Caco-2 (cell line): ENCODE results near the gene ACTA1. TPM values are rescaled to one million over a fixed set of nuclear protein-coding genes. Genes with fewer than 3 reads are reported as not detected.

Source experiments
- BruUV-seq: library from RNA; stranded (reverse); fragments of 400-500 nt; replicated peaks from 2 replicates; lab custom pipeline; 2021; lab: Mats Ljungman, UMichigan
- CTCF ChIA-PET: fragments of 300-600 bp; sonication (Branson Sonifier 250); formaldehyde crosslinking; loops from one replicate; lab custom pipeline; 2022; ENCODE audit warnings: antibody characterized with exemption; lab: Charles Lee
- POLR2A ChIA-PET: fragments of 300-600 bp; sonication (Branson Sonifier 250); formaldehyde crosslinking; loops from one replicate; lab custom pipeline; 2022; ENCODE audit warnings: antibody characterized with exemption; lab: Charles Lee
- DNase-seq, 2 experiments: peaks; one replicate each; pipeline versions ENCODE4 v3.0.0 to v3.0.0-alpha.2; 2020 to 2022
- H3K27me3 ChIP-seq: replicated peaks from 2 replicates; pipeline ENCODE4 v1.6.0; 2011; ENCODE audit warnings: low read length; ENCODE audit not compliant: control insufficient read depth, insufficient read depth
- H3K36me3 ChIP-seq: 2 replicates; pipeline ENCODE4 v1.5.1; 2011; ENCODE audit warnings: low read length; ENCODE audit not compliant: control insufficient read depth, insufficient read depth
- H3K4me1 ChIP-seq: fragments of 250-450 bp; sonication (Bioruptor Pico); 2 replicates; pipeline ENCODE4 v1.5.1; 2020; ENCODE audit warnings: mild to moderate bottlenecking
- H3K4me3 ChIP-seq: 2 replicates; pipeline ENCODE4 v1.5.1; 2011; ENCODE audit warnings: low read depth, mild to moderate bottlenecking, control low read depth, low read length
- H3K9me3 ChIP-seq: fragments of 250-450 bp; sonication (Bioruptor Pico); 2 replicates; pipeline ENCODE4 v1.5.1; 2020; ENCODE audit warnings: mild to moderate bottlenecking, moderate library complexity
- H3K27ac Mint-ChIP-seq: one replicate; pipeline ENCODE4 v1.8.0; 2022; ENCODE audit warnings: mixed read lengths; ENCODE audit not compliant: unreplicated experiment
- H3K27me3 Mint-ChIP-seq: one replicate; pipeline ENCODE4 v1.8.0; 2022; ENCODE audit warnings: mixed read lengths; ENCODE audit not compliant: insufficient read depth, unreplicated experiment
- H3K36me3 Mint-ChIP-seq: one replicate; pipeline ENCODE4 v1.8.0; 2022; ENCODE audit warnings: mild to moderate bottlenecking, mixed read lengths; ENCODE audit not compliant: insufficient read depth, unreplicated experiment
- H3K4me1 Mint-ChIP-seq: one replicate; pipeline ENCODE4 v1.8.0; 2022; ENCODE audit warnings: low read depth, mixed read lengths; ENCODE audit not compliant: unreplicated experiment
- H3K4me3 Mint-ChIP-seq: one replicate; pipeline ENCODE4 v1.8.0; 2022; ENCODE audit warnings: mild to moderate bottlenecking, moderate library complexity, mixed read lengths; ENCODE audit not compliant: unreplicated experiment
- H3K9me3 Mint-ChIP-seq: one replicate; pipeline ENCODE4 v1.8.0; 2022; ENCODE audit warnings: mixed read lengths; ENCODE audit not compliant: unreplicated experiment
- CTCF ChIP-seq, 2 experiments: fragments of 200-600 bp in 1 of 2; IDR thresholded peaks; 1 replicate in 1 of 2; 2 replicates in 1 of 2; pipeline versions ENCODE4 v1.5.1 to v1.8.0; 2011 to 2022; ENCODE audit warnings: antibody characterized with exemption in 1 of 2, control low read depth in 1 of 2, inconsistent platforms in 1 of 2, low read depth in 1 of 2, low read length in 1 of 2, mild to moderate bottlenecking in 1 of 2, moderate library complexity in 1 of 2; ENCODE audit not compliant: insufficient read depth in 1 of 2, severe bottlenecking in 1 of 2, unreplicated experiment in 1 of 2
- intact Hi-C: fragments of 100-400 bp; cut with micrococcal nuclease; formaldehyde crosslinking; loops from one replicate; pipeline ENCODE4 v1.10.0; 2022; ENCODE audit not compliant: unreplicated experiment
- total RNA-seq: library from RNA; stranded (reverse); gene quantifications from 2 replicates; pipeline ENCODE4 v1.2.3, GENCODE V29; 2022

ACTA1 gene
- total RNA-seq, 1 experiment from 2014 or later: 5.1 TPM

- intact Hi-C loops: no loop called here
- H3K27ac Mint-ChIP-seq: no peak overlapping the region
- CTCF ChIA-PET: no interaction called here
Measured at GRCh38 chr1:229454056-229454455, 20.2 kb upstream of the ACTA1 start.

DNA sequence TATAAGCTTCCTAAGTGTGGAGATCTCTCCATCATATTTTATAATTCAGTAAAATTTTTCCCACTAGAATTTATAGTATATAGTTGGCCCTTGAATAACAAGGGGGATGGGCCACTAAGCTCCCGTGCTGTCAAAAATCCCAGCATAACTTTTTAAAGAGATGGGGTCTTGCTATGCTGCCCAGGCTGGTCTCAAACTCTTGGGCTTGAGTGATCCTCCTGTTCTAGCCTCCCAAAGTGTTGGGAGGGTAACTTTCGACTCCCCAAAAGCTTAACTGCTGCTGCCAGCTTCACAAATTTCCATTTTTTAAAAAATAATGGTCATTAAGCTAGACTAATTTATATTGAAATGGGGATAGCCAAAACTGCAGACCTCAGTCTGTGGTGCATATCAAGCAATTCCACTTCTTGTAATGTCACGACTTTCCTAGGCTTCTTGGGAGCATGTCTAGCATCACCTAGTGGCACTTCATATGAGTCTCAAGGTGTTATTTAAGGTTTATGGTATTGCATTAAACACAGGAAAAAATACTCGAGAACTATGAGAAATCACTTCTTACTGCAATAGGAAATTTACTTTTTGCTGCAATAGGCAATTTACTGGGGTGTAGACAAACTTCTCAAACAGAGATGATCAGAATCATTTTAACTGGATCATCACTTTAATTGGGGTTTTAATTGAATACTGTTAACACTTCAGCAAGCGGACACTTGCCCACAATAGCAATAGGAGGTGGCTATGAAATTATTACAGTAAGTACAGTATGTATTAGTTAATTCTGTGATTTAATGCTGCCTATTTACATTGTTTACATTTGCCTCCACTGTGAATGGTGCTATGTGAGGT, 19.3 kb upstream of the ACTA1 start:
- Histone ChIP-seq H3K4me3 (no peak overlapping the region), H3K9me3 (no peaks in the 10 kb centered on the region), H3K4me1 (no peaks in the 10 kb centered on the region), H3K27me3 (no peaks in the 10 kb centered on the region), H3K36me3 (no peaks in the 10 kb centered on the region; the same call in none of the 2 replicates)
- peak in 1 of 2 experiments; percentile 18 for DNase-seq
- Mint-ChIP-seq H3K27me3 (no peaks in the 10 kb centered on the region), H3K4me1 (no peaks in the 10 kb centered on the region), H3K36me3 (peaks cover 27% of the 10 kb centered on the region), H3K27ac (no peak overlapping the region), H3K4me3 (no peak overlapping the region), H3K9me3 (no peaks in the 10 kb centered on the region)
- BruUV-seq: no TSS peak
- peak; percentile 44 to 78 for TF ChIP-seq CTCF (IDR thresholded peaks at IDR 0.05; ENCODE audit: insufficient read depth in 1 of 2, low read depth in 1 of 2, low read length in 1 of 2, severe bottlenecking in 1 of 2, unreplicated experiment in 1 of 2)
- POLR2A ChIA-PET: no interaction called here
- CTCF ChIA-PET: no interaction called here
- intact Hi-C loops: loop anchor here (1.0 kb wide), 2 partner anchors 195 to 789 kb away; no protein-coding TSS in a partner anchor

More at GRCh38 chr1:229454056-229454455, 20.2 kb upstream of the ACTA1 start:
- no TSS peak for BruUV-seq
- TF ChIP-seq CTCF (IDR thresholded peaks at IDR 0.05; ENCODE audit: insufficient read depth in 1 of 2, low read depth in 1 of 2, low read length in 1 of 2, severe bottlenecking in 1 of 2, unreplicated experiment in 1 of 2): no peak
- H3K27me3 Mint-ChIP-seq: no peaks in the 10 kb centered on the region
- POLR2A ChIA-PET: no interaction called here
- Histone ChIP-seq H3K4me3 (no peak overlapping the region), H3K36me3 (no peaks in the 10 kb centered on the region; the same call in none of the 2 replicates), H3K9me3 (no peaks in the 10 kb centered on the region), H3K27me3 (no peaks in the 10 kb centered on the region), H3K4me1 (no peaks in the 10 kb centered on the region)
- H3K36me3 Mint-ChIP-seq: peaks cover 20% of the 10 kb centered on the region
- DNase-seq: peak in 1 of 2 experiments; percentile 12
- no peak overlapping the region for H3K4me3 Mint-ChIP-seq
- H3K4me1 Mint-ChIP-seq: no peaks in the 10 kb centered on the region
- no peaks in the 10 kb centered on the region for H3K9me3 Mint-ChIP-seq

DNA sequence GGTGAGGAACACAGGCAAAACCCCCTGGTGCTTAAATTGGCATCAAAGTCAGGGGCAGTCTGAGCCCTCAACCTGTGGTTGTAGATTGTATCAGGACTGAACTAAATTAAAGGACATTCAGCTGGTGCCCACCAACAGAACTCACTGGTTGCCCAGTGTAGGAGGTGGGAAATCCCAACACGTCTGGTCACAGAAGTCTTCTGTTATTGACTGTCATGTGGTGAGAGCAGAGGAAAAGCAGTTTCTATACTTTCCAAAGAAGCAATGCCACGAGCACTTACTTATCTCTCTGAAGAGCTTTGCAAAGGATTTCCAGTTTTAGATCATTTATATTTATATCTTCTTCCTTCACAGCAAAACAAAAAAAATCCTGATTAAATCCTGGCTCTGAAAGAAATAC, 15.0 kb upstream of the ACTA1 start:
- H3K4me3 ChIP-seq: no peak overlapping the region
- no peaks in the 10 kb centered on the region for H3K4me1 Mint-ChIP-seq
- intact Hi-C loops: no loop called here
- H3K4me1 ChIP-seq: no peaks in the 10 kb centered on the region
- DNase-seq: no peak
- H3K9me3 ChIP-seq: no peaks in the 10 kb centered on the region
- no peaks in the 10 kb centered on the region for H3K9me3 Mint-ChIP-seq
- H3K4me3 Mint-ChIP-seq: no peak overlapping the region
- no peaks in the 10 kb centered on the region for H3K27me3 ChIP-seq
- no TSS peak for BruUV-seq
- H3K36me3 ChIP-seq: no peaks in the 10 kb centered on the region; the same call in 1 of the 2 replicates
- H3K27ac Mint-ChIP-seq: no peak overlapping the region
- H3K27me3 Mint-ChIP-seq: no peaks in the 10 kb centered on the region
- no peak for TF ChIP-seq CTCF (IDR thresholded peaks at IDR 0.05; ENCODE audit: insufficient read depth in 1 of 2, low read depth in 1 of 2, low read length in 1 of 2, severe bottlenecking in 1 of 2, unreplicated experiment in 1 of 2)
- ChIA-PET CTCF (no interaction called here), POLR2A (no interaction called here)
- peaks cover 48% of the 10 kb centered on the region for H3K36me3 Mint-ChIP-seq
